Liver (tissue), 9 donors: ENCODE results near the gene COL4A3. TPM values are rescaled to one million over a fixed set of nuclear protein-coding genes. Genes with fewer than 3 reads are reported as not detected.
"Not testable (repeated sequence)": the region's sequence is repeated elsewhere in the genome, so short reads cannot be mapped to it uniquely, and the experiment has no call there.

Experiments
- DNase-seq: peaks from one replicate; pipeline ENCODE4 v3.0.0-alpha.2; 2017; ENCODE audit warnings: low spot score
- H3K27ac ChIP-seq, 2 donors: one replicate each; pipeline ENCODE4 v1.7.0; 2013; ENCODE audit warnings: inconsistent platforms in 2 of 2, low read length in 2 of 2, control low read depth in 1 of 2, low read depth in 1 of 2, mild to moderate bottlenecking in 1 of 2
- H3K27me3 ChIP-seq, 4 donors: one replicate each; pipeline versions ENCODE4 v1.6.1 to v1.7.0; 2013; ENCODE audit warnings: low read length in 3 of 4, inconsistent platforms in 1 of 4, mild to moderate bottlenecking in 1 of 4, moderate library complexity in 1 of 4; ENCODE audit not compliant: control insufficient read depth in 4 of 4, insufficient read depth in 4 of 4
- H3K36me3 ChIP-seq, 4 donors: one replicate each; pipeline versions ENCODE4 v1.6.1 to v1.7.0; 2013; ENCODE audit warnings: low read length in 3 of 4, mild to moderate bottlenecking in 3 of 4, low read depth in 1 of 4, moderate library complexity in 1 of 4; ENCODE audit not compliant: control insufficient read depth in 4 of 4, insufficient read depth in 3 of 4
- H3K4me1 ChIP-seq, 4 donors: one replicate each; pipeline versions ENCODE4 v1.6.1 to v1.7.0; 2013; ENCODE audit warnings: low read length in 3 of 4, mild to moderate bottlenecking in 3 of 4, moderate library complexity in 1 of 4; ENCODE audit not compliant: control insufficient read depth in 4 of 4, insufficient read depth in 4 of 4
- H3K4me3 ChIP-seq, 3 donors: one replicate each; pipeline versions ENCODE4 v1.6.1 to v1.7.0; 2013; ENCODE audit warnings: low read length in 3 of 3, control low read depth in 1 of 3, low read depth in 1 of 3, mild to moderate bottlenecking in 1 of 3
- H3K9ac ChIP-seq, 2 donors: one replicate each; pipeline ENCODE4 v1.7.0; 2013; ENCODE audit warnings: low read length in 2 of 2, mild to moderate bottlenecking in 2 of 2, moderate library complexity in 2 of 2, control low read depth in 1 of 2, low read depth in 1 of 2
- H3K9me3 ChIP-seq, 4 donors: one replicate each; pipeline versions ENCODE4 v1.6.1 to v1.7.0; 2013; ENCODE audit warnings: low read length in 3 of 4; ENCODE audit not compliant: control insufficient read depth in 4 of 4
- FOXA2 ChIP-seq: IDR thresholded peaks from 2 replicates; pipeline ENCODE4 v1.6.1; 2016; ENCODE audit warnings: antibody characterized with exemption
- HNF4A ChIP-seq, 2 donors: conservative IDR thresholded peaks; 2 replicates each; pipeline ENCODE4 v1.6.1; 2016; ENCODE audit warnings: antibody characterized with exemption in 2 of 2, mild to moderate bottlenecking in 2 of 2
- HNF4G ChIP-seq: IDR thresholded peaks from 2 replicates; pipeline ENCODE4 v1.6.1; 2016; ENCODE audit warnings: antibody characterized with exemption
- JUND ChIP-seq, 2 donors: IDR thresholded peaks; 2 replicates each; pipeline ENCODE4 v1.6.1; 2016; ENCODE audit warnings: antibody characterized with exemption in 2 of 2
- NR2F2 ChIP-seq: IDR thresholded peaks from 2 replicates; pipeline ENCODE4 v1.6.1; 2016; ENCODE audit warnings: antibody characterized with exemption
- RAD21 ChIP-seq, 2 donors: IDR thresholded peaks; 2 replicates each; pipeline ENCODE4 v1.6.1; 2016; ENCODE audit warnings: antibody characterized with exemption in 2 of 2, mild to moderate bottlenecking in 2 of 2
- RXRA ChIP-seq, 2 donors: IDR thresholded peaks; 2 replicates each; pipeline ENCODE4 v1.6.1; 2017 to 2018; ENCODE audit warnings: antibody characterized with exemption in 2 of 2, mild to moderate bottlenecking in 1 of 2
- SP1 ChIP-seq: IDR thresholded peaks from 2 replicates; pipeline ENCODE4 v1.6.1; 2018; ENCODE audit warnings: antibody characterized with exemption, mild to moderate bottlenecking
- YY1 ChIP-seq: IDR thresholded peaks from 2 replicates; pipeline ENCODE4 v1.6.1; 2016; ENCODE audit warnings: antibody characterized with exemption, mild to moderate bottlenecking
- WGBS: extraction: QIAGEN DNeasy Blood & Tissue Kit; methylation state at CpG from one replicate; pipeline ENCODE4 v1.1.7; 2013; 5-methylcytosine and 5-hydroxymethylcytosine counted together
- polyA plus RNA-seq, 2 donors: library from polyadenylated mRNA; stranded (reverse) in 1 of 2; unstranded in 1 of 2; fragments of 200-250 nt in 1 of 2; fragments of >200 nt in 1 of 2; fragmentation: Nextera tagmentation in 1 of 2; extraction: Ambion mirVana in 1 of 2; gene quantifications; one replicate each; pipeline versions ENCODE4 v1.2.1 to v1.2.3, GENCODE V29; 2013 to 2015
- total RNA-seq, 2 donors: library from RNA; depleted of rRNA; stranded (reverse); fragments of >200 nt; gene quantifications; one replicate each; pipeline ENCODE4 v1.2.3, GENCODE V29; 2014
- TF ChIP-seq, protein P1 (sequence below): IDR thresholded peaks from 2 replicates; pipeline ENCODE4 v1.6.1; 2016; ENCODE audit warnings: antibody characterized with exemption, mild to moderate bottlenecking
- TF ChIP-seq, protein P2 (sequence below): IDR thresholded peaks from 2 replicates; pipeline ENCODE4 v1.6.1; 2016; ENCODE audit warnings: antibody characterized with exemption
- TF ChIP-seq, protein P3 (sequence below): IDR thresholded peaks from 2 replicates; pipeline ENCODE4 v1.6.1; 2016; ENCODE audit warnings: antibody characterized with exemption
- donor health status: healthy.
- donor health status: healthy.
- donor health status: healthy.
- donor health status: healthy.
- donor health status: healthy.

Gene COL4A3
- total and polyA plus RNA-seq, 4 donors = 0.05 to 2.3 (median 0.35) TPM

DNA sequence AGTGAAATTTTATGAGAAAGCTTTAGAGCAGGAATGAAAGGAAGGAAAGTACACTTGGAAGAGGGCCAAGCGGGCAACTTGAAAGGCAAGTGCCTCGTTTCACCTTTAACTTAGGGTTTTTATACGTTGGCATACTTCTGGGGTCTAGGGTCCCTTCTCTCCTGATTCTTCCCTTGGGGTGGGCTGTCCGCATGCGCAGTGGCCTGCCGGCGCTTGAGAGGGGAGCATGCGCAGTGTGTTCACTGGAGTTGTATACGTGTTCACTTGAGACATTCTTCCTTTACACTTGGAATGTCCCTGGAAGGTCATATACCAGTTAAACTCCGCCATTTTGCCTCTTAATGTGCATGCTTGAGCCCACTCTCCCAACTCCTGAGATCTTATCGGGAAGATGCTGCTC lies 7.4 kb downstream of the COL4A3 start:
- 95% methylated on average over 11 of the region's 11 CpGs for WGBS
- not testable (repeated sequence) for H3K9me3 ChIP-seq, H3K27ac ChIP-seq, H3K27me3 ChIP-seq, H3K4me1 ChIP-seq, H3K4me3 ChIP-seq, H3K36me3 ChIP-seq, H3K9ac ChIP-seq, DNase-seq

DNA sequence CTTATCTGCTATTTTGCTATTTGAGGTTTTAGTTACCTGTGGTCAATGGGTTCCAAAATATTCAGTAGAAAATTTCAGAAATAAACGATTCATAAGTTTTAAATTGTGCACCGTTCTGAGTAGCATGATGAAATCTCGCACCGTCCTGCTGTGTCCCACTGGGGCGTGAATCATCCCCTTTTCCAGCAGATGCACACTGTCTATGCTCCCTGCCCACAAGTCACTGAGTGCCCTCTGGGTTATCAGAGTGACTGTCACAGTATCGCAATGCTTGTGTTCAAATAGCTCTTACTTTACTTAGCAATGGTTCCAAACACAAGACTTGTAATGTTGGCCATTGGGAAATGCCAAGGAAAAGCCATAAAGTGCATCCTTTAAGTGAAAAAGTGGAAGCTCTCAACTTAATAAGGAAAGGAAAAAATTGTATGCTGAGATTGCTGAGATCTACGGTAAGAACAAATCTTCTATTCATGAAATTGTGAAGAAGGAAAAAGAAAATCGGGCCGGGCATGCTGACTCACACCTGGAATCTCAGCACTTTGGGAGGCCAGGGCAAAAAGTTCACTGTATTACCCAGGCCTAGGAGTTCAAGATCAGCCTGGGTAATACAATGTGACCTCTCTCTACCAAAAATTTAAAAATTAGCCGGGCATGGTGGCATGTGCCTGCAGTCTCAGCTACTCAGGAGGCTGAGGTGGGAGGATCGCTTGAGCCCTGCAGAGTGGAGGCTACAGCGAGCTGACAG lies 13.3 kb downstream of the COL4A3 start:
- H3K27ac ChIP-seq = no peak overlapping the region
- H3K36me3 ChIP-seq = no peaks in the 10 kb centered on the region
- TF ChIP-seq, protein P1, sequence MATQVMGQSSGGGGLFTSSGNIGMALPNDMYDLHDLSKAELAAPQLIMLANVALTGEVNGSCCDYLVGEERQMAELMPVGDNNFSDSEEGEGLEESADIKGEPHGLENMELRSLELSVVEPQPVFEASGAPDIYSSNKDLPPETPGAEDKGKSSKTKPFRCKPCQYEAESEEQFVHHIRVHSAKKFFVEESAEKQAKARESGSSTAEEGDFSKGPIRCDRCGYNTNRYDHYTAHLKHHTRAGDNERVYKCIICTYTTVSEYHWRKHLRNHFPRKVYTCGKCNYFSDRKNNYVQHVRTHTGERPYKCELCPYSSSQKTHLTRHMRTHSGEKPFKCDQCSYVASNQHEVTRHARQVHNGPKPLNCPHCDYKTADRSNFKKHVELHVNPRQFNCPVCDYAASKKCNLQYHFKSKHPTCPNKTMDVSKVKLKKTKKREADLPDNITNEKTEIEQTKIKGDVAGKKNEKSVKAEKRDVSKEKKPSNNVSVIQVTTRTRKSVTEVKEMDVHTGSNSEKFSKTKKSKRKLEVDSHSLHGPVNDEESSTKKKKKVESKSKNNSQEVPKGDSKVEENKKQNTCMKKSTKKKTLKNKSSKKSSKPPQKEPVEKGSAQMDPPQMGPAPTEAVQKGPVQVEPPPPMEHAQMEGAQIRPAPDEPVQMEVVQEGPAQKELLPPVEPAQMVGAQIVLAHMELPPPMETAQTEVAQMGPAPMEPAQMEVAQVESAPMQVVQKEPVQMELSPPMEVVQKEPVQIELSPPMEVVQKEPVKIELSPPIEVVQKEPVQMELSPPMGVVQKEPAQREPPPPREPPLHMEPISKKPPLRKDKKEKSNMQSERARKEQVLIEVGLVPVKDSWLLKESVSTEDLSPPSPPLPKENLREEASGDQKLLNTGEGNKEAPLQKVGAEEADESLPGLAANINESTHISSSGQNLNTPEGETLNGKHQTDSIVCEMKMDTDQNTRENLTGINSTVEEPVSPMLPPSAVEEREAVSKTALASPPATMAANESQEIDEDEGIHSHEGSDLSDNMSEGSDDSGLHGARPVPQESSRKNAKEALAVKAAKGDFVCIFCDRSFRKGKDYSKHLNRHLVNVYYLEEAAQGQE = no peak
- TF ChIP-seq YY1 (no peak), HNF4A (conservative IDR thresholded peaks at IDR 0.05) (no peak), FOXA2 (no peak)

DNA sequence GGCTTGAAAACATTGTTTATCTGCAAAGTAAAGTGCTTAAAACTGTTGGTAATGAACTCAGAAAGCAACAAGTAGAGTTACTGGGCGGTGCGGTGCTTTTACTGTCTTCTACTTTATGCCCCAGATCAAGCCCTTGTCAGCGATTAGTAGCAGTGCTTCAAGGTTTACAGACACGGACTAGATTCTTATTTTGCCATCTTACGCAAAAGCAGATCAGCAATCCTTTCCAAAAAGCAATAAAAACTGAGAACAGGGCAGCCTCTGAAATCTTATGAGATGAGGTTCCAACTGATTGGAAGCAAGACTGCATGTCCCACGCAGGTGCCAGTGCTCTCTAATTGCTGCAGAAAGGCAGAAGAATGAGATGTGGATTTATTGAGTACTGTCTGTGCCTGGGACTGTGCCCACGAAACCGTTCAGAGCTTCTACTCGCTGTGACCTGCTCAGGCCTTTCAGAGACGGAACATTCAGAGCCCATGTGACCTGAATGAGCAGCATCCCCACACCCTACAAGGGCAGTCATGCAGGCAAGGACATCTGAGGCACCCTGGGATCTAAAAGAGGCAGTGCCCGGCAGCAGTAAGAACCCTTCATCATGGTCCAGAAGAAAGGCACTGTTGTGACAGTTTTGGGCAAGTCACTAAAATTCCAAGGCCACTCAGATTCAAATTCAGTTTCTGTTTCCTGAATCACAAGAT lies 15.7 kb downstream of the COL4A3 start:
- no peak for TF ChIP-seq NR2F2
- no peak for TF ChIP-seq HNF4G
- no peak for TF ChIP-seq SP1
- TF ChIP-seq, protein P2, sequence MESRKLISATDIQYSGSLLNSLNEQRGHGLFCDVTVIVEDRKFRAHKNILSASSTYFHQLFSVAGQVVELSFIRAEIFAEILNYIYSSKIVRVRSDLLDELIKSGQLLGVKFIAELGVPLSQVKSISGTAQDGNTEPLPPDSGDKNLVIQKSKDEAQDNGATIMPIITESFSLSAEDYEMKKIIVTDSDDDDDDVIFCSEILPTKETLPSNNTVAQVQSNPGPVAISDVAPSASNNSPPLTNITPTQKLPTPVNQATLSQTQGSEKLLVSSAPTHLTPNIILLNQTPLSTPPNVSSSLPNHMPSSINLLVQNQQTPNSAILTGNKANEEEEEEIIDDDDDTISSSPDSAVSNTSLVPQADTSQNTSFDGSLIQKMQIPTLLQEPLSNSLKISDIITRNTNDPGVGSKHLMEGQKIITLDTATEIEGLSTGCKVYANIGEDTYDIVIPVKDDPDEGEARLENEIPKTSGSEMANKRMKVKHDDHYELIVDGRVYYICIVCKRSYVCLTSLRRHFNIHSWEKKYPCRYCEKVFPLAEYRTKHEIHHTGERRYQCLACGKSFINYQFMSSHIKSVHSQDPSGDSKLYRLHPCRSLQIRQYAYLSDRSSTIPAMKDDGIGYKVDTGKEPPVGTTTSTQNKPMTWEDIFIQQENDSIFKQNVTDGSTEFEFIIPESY = no peak
- no peak for TF ChIP-seq RAD21 (IDR thresholded peaks at IDR 0.05)
- no peak for TF ChIP-seq HNF4A (conservative IDR thresholded peaks at IDR 0.05)
- TF ChIP-seq, protein P3, sequence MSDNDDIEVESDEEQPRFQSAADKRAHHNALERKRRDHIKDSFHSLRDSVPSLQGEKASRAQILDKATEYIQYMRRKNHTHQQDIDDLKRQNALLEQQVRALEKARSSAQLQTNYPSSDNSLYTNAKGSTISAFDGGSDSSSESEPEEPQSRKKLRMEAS = no peak
- no peak for TF ChIP-seq JUND (IDR thresholded peaks at IDR 0.05)
- no peak for TF ChIP-seq RXRA (IDR thresholded peaks at IDR 0.05)
- TF ChIP-seq, protein P1 = no peak
- H3K9ac ChIP-seq = no peak overlapping the region
- peaks cover 2 to 18% (median 14%) of the 10 kb centered on the region in 4 donors for H3K4me1 ChIP-seq
- H3K9me3 ChIP-seq = no peaks in the 10 kb centered on the region
- no peak overlapping the region for H3K27ac ChIP-seq
- no peak for DNase-seq
- WGBS = 77% methylated on average over 11 of the region's 11 CpGs
- H3K4me3 ChIP-seq = no peak overlapping the region
- no peaks in the 10 kb centered on the region for H3K36me3 ChIP-seq
- no peaks in the 10 kb centered on the region for H3K27me3 ChIP-seq

More for the DNA sequence above, 13.3 kb downstream of the COL4A3 start:
- no peaks in the 10 kb centered on the region for H3K27me3 ChIP-seq
- H3K4me3 ChIP-seq = no peak overlapping the region
- no peaks in the 10 kb centered on the region for H3K9me3 ChIP-seq
- DNase-seq = no peak
- H3K9ac ChIP-seq = no peak overlapping the region
- WGBS = 96% methylated on average over 12 of the region's 12 CpGs
- H3K4me1 ChIP-seq = peaks cover 0 to 4% (median under 1%) of the 10 kb centered on the region in 4 donors
